Gastroesophageal sphincter (tissue), 3 donors: Measurements from ENCODE around the gene MTA3.

Experiments used
- CTCF ChIP-seq, 4 experiments: fragments of 200-600 bp in 2 of 4; fragments of 450-650 bp in 2 of 4; sonication (generic) in 1 of 4; IDR thresholded peaks; one replicate each; pipeline ENCODE4 v1.5.1; 2017 to 2019; ENCODE audit warnings: antibody characterized with exemption in 4 of 4, mild to moderate bottlenecking in 2 of 4, moderate library complexity in 2 of 4
- EP300 ChIP-seq: sonication (generic); formaldehyde crosslinking; IDR thresholded peaks from one replicate; pipeline ENCODE4 v1.6.1; 2017; ENCODE audit warnings: antibody characterized with exemption, mild to moderate bottlenecking
- POLR2A ChIP-seq, 2 donors: fragments of 450-650 bp; IDR thresholded peaks; one replicate each; pipeline ENCODE4 v1.6.1; 2017; ENCODE audit warnings: antibody characterized with exemption in 2 of 2, mild to moderate bottlenecking in 2 of 2, moderate library complexity in 1 of 2
- POLR2AphosphoS5 ChIP-seq: sonication (generic); formaldehyde crosslinking; IDR thresholded peaks from one replicate; pipeline ENCODE4 v1.6.1; 2017; ENCODE audit warnings: antibody characterized with exemption

- TF ChIP-seq CTCF (IDR thresholded peaks at IDR 0.05) (no peak), POLR2AphosphoS5 (no peak), EP300 (no peak), POLR2A (IDR thresholded peaks at IDR 0.05) (no peak)
Measured at GRCh38 chr2:42651057-42651456, 82.6 kb downstream of the MTA3 start.
